HG03457 (cell line): ENCODE measurements around the gene SPRY1.

Experiments used
- ATAC-seq: cut with Tn5 transposase; IDR thresholded peaks from one replicate; pipeline ENCODE4 v1.9.1; 2021; ENCODE audit warnings: moderate number of reproducible peaks; ENCODE audit not compliant: unreplicated experiment

SPRY1 gene

GRCh38 chr4:123408471-123409084 is 12.0 kb downstream of the SPRY1 start:
- no peak for ATAC-seq

GRCh38 chr4:123409334-123409733 is 12.7 kb downstream of the SPRY1 start:
- no peak for ATAC-seq

- ATAC-seq = no peak
These were observed 14.9 kb downstream of the SPRY1 start for GRCh38 chr4:123411514-123411913.

GRCh38 chr4:123412091-123412505 is 15.5 kb downstream of the SPRY1 start:
- peak; percentile 72 for ATAC-seq

- ATAC-seq = no peak
These were observed 16.3 kb downstream of the SPRY1 start for GRCh38 chr4:123412700-123413512.

- no peak for ATAC-seq
These were observed 19.0 kb downstream of the SPRY1 start for GRCh38 chr4:123415576-123415975.

- no peak for ATAC-seq
These were observed 19.4 kb downstream of the SPRY1 start for GRCh38 chr4:123415977-123416376.

- ATAC-seq = no peak
These were observed 21.2 kb downstream of the SPRY1 start for GRCh38 chr4:123417813-123418212.

- peak; percentile 77 for ATAC-seq
These were observed 21.8 kb downstream of the SPRY1 start for GRCh38 chr4:123418351-123418931.

GRCh38 chr4:123419885-123420755 is 23.5 kb downstream of the SPRY1 start:
- ATAC-seq = no peak

- ATAC-seq = no peak
These were observed 24.8 kb downstream of the SPRY1 start for GRCh38 chr4:123421227-123421936.

GRCh38 chr4:123421937-123422781 is 25.6 kb downstream of the SPRY1 start:
- ATAC-seq = no peak

- ATAC-seq = no peak
These were observed 27.2 kb downstream of the SPRY1 start for GRCh38 chr4:123423819-123424218.

GRCh38 chr4:123427951-123428350 is 31.4 kb downstream of the SPRY1 start:
- no peak for ATAC-seq

- no peak for ATAC-seq
These were observed 33.4 kb downstream of the SPRY1 start for GRCh38 chr4:123430031-123430430.

GRCh38 chr4:123430501-123430900 is 33.9 kb downstream of the SPRY1 start:
- no peak for ATAC-seq

GRCh38 chr4:123433573-123433972 is 37.0 kb downstream of the SPRY1 start:
- ATAC-seq = no peak

GRCh38 chr4:123433976-123434375 is 37.4 kb downstream of the SPRY1 start:
- no peak for ATAC-seq

- ATAC-seq = no peak
These were observed 38.9 kb downstream of the SPRY1 start for GRCh38 chr4:123435246-123436113.
